Measurements from ENCODE around the gene C3orf20.

- no peak for TF ChIP-seq POLR2A (IDR thresholded peaks at IDR 0.05)
- no peak for TF ChIP-seq CTCF (IDR thresholded peaks at IDR 0.05 in 4 of 5, conservative IDR thresholded peaks at IDR 0.05 in 1 of 5)
Observed at GRCh38 chr3:14803981-14804834, 129.3 kb downstream of the C3orf20 start.

Data from gastrocnemius medialis (tissue), 4 donors.